Cardiac fibroblast (primary cell): ENCODE results near the gene SHTN1.
A peak's percentile ranks its signal among the peaks of the same experiment; 100 is the strongest.

Experiments used
- DNase-seq, 2 donors: peaks; one replicate each; pipeline versions ENCODE4 v3.0.0 to v3.0.0-alpha.2; 2010; ENCODE audit warnings: low read depth in 2 of 2
- H3K4me3 ChIP-seq, 2 donors: replicated peaks in 1 of 2; 1 replicate in 1 of 2; 2 replicates in 1 of 2; pipeline ENCODE4 v1.5.1; 2011; ENCODE audit warnings: low read depth in 2 of 2, low read length in 2 of 2, mild to moderate bottlenecking in 2 of 2, moderate library complexity in 1 of 2
- TF ChIP-seq, protein P1 (sequence below): IDR thresholded peaks from one replicate; pipeline ENCODE4 v1.5.1; 2011; ENCODE audit warnings: low read depth, mild to moderate bottlenecking, low read length, inconsistent platforms

SHTN1 gene

GRCh38 chr10:116836902-116837523 is 168.0 kb downstream of the SHTN1 start:
- TF ChIP-seq, protein P1, sequence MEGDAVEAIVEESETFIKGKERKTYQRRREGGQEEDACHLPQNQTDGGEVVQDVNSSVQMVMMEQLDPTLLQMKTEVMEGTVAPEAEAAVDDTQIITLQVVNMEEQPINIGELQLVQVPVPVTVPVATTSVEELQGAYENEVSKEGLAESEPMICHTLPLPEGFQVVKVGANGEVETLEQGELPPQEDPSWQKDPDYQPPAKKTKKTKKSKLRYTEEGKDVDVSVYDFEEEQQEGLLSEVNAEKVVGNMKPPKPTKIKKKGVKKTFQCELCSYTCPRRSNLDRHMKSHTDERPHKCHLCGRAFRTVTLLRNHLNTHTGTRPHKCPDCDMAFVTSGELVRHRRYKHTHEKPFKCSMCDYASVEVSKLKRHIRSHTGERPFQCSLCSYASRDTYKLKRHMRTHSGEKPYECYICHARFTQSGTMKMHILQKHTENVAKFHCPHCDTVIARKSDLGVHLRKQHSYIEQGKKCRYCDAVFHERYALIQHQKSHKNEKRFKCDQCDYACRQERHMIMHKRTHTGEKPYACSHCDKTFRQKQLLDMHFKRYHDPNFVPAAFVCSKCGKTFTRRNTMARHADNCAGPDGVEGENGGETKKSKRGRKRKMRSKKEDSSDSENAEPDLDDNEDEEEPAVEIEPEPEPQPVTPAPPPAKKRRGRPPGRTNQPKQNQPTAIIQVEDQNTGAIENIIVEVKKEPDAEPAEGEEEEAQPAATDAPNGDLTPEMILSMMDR, result peak; percentile 39
- peak; percentile 45 to 54 for DNase-seq
- no peak overlapping the region for H3K4me3 ChIP-seq

DNA sequence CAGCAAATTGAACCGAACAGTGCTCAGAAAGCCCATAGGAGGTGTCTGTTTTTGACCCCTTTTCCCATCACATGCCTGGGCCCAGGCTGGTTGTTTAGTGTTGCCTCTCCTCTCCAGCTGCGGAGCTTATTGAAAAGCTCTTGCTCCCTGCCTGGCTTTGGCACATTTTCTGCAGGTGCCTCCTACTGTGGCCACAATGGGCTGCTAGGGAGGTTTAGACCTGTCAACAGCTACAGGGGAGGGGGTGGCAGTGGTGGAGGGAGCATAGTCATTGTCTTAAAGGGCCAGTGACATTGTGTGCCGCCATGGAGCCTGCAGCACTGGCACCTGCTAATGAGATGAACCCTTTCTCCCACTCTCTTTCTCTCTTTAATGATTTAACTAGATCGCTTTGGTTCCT is 168.9 kb downstream of the SHTN1 start:
- TF ChIP-seq, protein P1, result no peak
- no peak overlapping the region for H3K4me3 ChIP-seq
- no peak for DNase-seq

DNA sequence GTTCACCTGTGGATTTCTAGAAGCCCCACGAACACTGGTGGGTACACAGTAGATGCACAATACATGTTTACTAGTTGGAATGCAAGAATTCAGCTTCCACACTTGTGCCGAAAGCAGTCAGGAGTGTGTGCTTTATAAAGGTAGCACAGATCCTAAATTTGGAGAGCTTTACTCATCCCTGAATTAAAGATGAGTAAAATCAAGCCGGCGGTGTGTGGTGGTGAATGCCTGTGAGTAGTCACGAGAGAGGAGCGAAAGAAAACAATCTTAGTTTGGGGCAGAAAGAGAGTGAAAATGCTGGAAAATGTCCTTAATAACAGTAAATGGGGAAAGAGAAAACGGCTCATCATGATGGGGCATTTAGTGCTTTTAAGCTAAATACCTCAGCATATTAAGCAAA is 169.3 kb downstream of the SHTN1 start:
- TF ChIP-seq, protein P1, result no peak
- DNase-seq, result no peak
- H3K4me3 ChIP-seq, result no peak overlapping the region

GRCh38 chr10:116833986-116834985 is 170.7 kb downstream of the SHTN1 start:
- H3K4me3 ChIP-seq, result no peak overlapping the region
- no peak for DNase-seq
- TF ChIP-seq, protein P1, result no peak

GRCh38 chr10:116831790-116832189 is 173.2 kb downstream of the SHTN1 start:
- DNase-seq, result no peak
- TF ChIP-seq, protein P1, result no peak
- no peak overlapping the region for H3K4me3 ChIP-seq
